GM12874 (cell line): ENCODE data around the gene TDRD7.

Source experiments
- CTCF ChIP-seq: IDR thresholded peaks from 2 replicates; pipeline ENCODE4 v1.5.1; 2011; ENCODE audit warnings: low read depth, mild to moderate bottlenecking, control low read depth, low read length, moderate library complexity; ENCODE audit not compliant: insufficient read depth

The TDRD7 gene

GRCh38 chr9:97470076-97470475 lies 58.2 kb downstream of the TDRD7 start:
- TF ChIP-seq CTCF: no peak

- TF ChIP-seq CTCF: no peak
These were observed 61.8 kb downstream of the TDRD7 start for GRCh38 chr9:97473717-97474116.

- no peak for TF ChIP-seq CTCF
These were observed 62.6 kb downstream of the TDRD7 start for GRCh38 chr9:97474372-97474925.

GRCh38 chr9:97475059-97475458 lies 63.2 kb downstream of the TDRD7 start:
- no peak for TF ChIP-seq CTCF

GRCh38 chr9:97478301-97478981 lies 66.5 kb downstream of the TDRD7 start:
- TF ChIP-seq CTCF: no peak

- no peak for TF ChIP-seq CTCF
These were observed 67.7 kb downstream of the TDRD7 start for GRCh38 chr9:97479496-97480159.

GRCh38 chr9:97480174-97480573 lies 68.3 kb downstream of the TDRD7 start:
- no peak for TF ChIP-seq CTCF
